ENCODE results near the gene SACM1L.
"Not testable (repeated sequence)": the region's sequence is repeated elsewhere in the genome, so short reads cannot be mapped to it uniquely, and the experiment has no call there.

The SACM1L gene

GRCh38 chr3:45695166-45695565 lies 6.0 kb downstream of the SACM1L start:
- DNase-seq: not testable (repeated sequence)

- DNase-seq: no peak
Observed at GRCh38 chr3:45700570-45701073, 11.4 kb downstream of the SACM1L start.

GRCh38 chr3:45701172-45701867 lies 12.1 kb downstream of the SACM1L start:
- DNase-seq: no peak

GRCh38 chr3:45704301-45704943 lies 15.2 kb downstream of the SACM1L start:
- no peak for DNase-seq

- no peak for DNase-seq
Observed at GRCh38 chr3:45705839-45706808, 16.9 kb downstream of the SACM1L start.

GRCh38 chr3:45711931-45712330 lies 22.7 kb downstream of the SACM1L start:
- no peak for DNase-seq

GRCh38 chr3:45712434-45713110 lies 23.4 kb downstream of the SACM1L start:
- no peak for DNase-seq

GRCh38 chr3:45715945-45716344 lies 26.7 kb downstream of the SACM1L start:
- no peak for DNase-seq

GRCh38 chr3:45716790-45717336 lies 27.7 kb downstream of the SACM1L start:
- no peak for DNase-seq

- DNase-seq: no peak
Observed at GRCh38 chr3:45719655-45720487, 30.7 kb downstream of the SACM1L start.

GRCh38 chr3:45724911-45725310 lies 35.7 kb downstream of the SACM1L start:
- DNase-seq: no peak

- DNase-seq: no peak
Observed at GRCh38 chr3:45729614-45730013, 40.4 kb downstream of the SACM1L start.

- no peak for DNase-seq
Observed at GRCh38 chr3:45730409-45731154, 41.4 kb downstream of the SACM1L start.

GRCh38 chr3:45736707-45737106 lies 47.5 kb downstream of the SACM1L start:
- no peak for DNase-seq

GRCh38 chr3:45737234-45737633 lies 48.0 kb downstream of the SACM1L start:
- no peak for DNase-seq

- no peak for DNase-seq
Observed at GRCh38 chr3:45739991-45740390, 50.8 kb downstream of the SACM1L start.

- no peak for DNase-seq
Observed at GRCh38 chr3:45741247-45741646, 52.1 kb downstream of the SACM1L start.

- no peak for DNase-seq
Observed at GRCh38 chr3:45741742-45742460, 52.7 kb downstream of the SACM1L start.

GRCh38 chr3:45742461-45743089 lies 53.4 kb downstream of the SACM1L start:
- DNase-seq: no peak

Measured in SHP77 treated with DMSO at 0.1 percent for 48 hours (cell line).